Fibroblast of the aortic adventitia (primary cell): Measurements from ENCODE around the gene SERINC4. TPM values are rescaled to one million over a fixed set of nuclear protein-coding genes. Genes with fewer than 3 reads are reported as not detected.

Experiments used
- DNase-seq: peaks from one replicate; pipeline ENCODE4 v3.0.0-alpha.2; 2010; ENCODE audit warnings: low read depth
- H3K4me3 ChIP-seq: 2 replicates; pipeline ENCODE4 v1.5.1; 2011; ENCODE audit warnings: low read depth, mild to moderate bottlenecking, control low read depth, low read length, moderate library complexity
- CTCF ChIP-seq: IDR thresholded peaks from 2 replicates; pipeline ENCODE4 v1.5.1; 2011; ENCODE audit warnings: mild to moderate bottlenecking, low read length, control low read depth, inconsistent platforms; ENCODE audit not compliant: insufficient read depth
- total RNA-seq: library from RNA; depleted of rRNA; stranded (reverse); fragments of >200 nt; gene quantifications from 2 replicates; pipeline ENCODE4 v1.2.3, GENCODE V29; 2012; ENCODE audit warnings: low replicate concordance

SERINC4 gene
- total RNA-seq, 1 donor: 0.18 TPM

DNA sequence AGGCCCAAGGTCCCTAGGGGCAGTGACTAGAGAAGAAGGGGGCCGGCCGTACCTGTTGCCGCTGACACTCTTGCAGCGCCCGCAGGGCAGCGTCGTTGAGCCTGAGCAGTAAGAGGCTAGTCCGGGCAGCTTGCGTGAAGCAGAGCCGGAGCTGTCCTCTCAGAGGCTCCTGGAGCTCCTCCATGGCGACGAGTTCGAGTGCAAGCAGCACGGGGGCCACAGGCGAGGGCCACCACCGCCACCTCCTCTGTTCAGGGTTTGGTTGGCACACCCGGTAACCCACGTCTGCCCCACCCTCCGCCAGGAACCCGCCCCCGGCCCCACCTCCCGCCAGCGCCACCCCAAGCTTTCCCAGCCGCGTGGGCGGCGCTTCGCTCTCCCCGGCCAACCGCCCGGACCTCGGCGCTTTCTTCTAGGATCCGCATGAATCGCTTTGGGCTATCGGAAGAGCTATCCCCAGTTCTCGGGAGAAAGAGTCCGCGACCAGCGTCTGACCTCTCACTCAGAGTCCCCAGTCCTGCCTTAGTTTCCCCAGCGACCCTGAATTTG, 23.2 kb downstream of the SERINC4 start, which contains the start of gene ELL3:
ELL3 (minus strand) TSS at position 249 of the 549 bp plus-strand sequence; CDS start at position 184, 65 bp downstream.
- no peak for TF ChIP-seq CTCF
- peak within 1 kb of the TSS; percentile 80 for H3K4me3 ChIP-seq
- DNase-seq: peak; percentile 35

GRCh38 chr15:43776101-43776717, 23.8 kb downstream of the SERINC4 start:
- DNase-seq: no peak
- TF ChIP-seq CTCF: no peak
- H3K4me3 ChIP-seq: peak overlapping the region; percentile 80

- no peak for TF ChIP-seq CTCF
- H3K4me3 ChIP-seq: no peak overlapping the region
- peak; percentile 30 for DNase-seq
These were observed 24.5 kb downstream of the SERINC4 start for GRCh38 chr15:43775411-43775965.

GRCh38 chr15:43774062-43774461, 26.0 kb downstream of the SERINC4 start:
- H3K4me3 ChIP-seq: no peak overlapping the region
- TF ChIP-seq CTCF: no peak
- DNase-seq: no peak

DNA sequence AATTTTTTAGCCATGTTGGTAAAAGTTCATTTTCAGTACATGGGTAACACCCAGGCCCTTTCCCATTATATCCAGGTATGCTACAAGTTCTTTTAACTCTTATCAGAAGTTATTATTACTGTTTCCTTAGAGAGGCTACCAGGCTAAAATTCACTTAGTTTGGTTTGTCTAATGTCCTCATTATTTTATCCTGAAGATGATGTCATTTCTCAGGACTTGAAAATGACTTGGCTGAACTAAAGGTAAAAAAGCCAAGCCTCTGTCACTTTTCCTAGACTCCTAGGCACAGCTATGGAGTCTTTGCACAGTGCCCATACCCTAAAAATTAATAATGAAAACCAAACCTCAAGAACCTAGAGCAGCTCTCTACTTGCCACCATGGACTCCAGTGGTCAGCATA, 27.4 kb downstream of the SERINC4 start:
- no peak for DNase-seq
- no peak overlapping the region for H3K4me3 ChIP-seq
- no peak for TF ChIP-seq CTCF

GRCh38 chr15:43771816-43772215, 28.2 kb downstream of the SERINC4 start:
- no peak for TF ChIP-seq CTCF
- peak; percentile 32 for DNase-seq
- H3K4me3 ChIP-seq: no peak overlapping the region
